SK-N-SH (cell line): Measurements from ENCODE around the gene TM7SF2. TPM values are rescaled to one million over a fixed set of nuclear protein-coding genes. Genes with fewer than 3 reads are reported as not detected.

Source experiments
- CTCF ChIA-PET: fragments of 300-600, 350-600 bp; formaldehyde crosslinking; extraction: SDS; loops from one replicate; lab custom pipeline; 2021; lab: Yijun Ruan, JAX
- POLR2A ChIA-PET: fragments of 350-600 bp; sonication (Branson Sonifier 250); formaldehyde crosslinking; extraction: SDS; loops from one replicate; lab custom pipeline; 2020; ENCODE audit warnings: antibody characterized with exemption, inconsistent platforms; lab: Yijun Ruan, JAX
- DNase-seq: peaks from one replicate; pipeline ENCODE4 v3.0.0; 2012
- H2AFZ ChIP-seq: fragments of 200-600 bp; sonication (generic); 2 replicates; pipeline ENCODE4 v1.8.1; 2016; ENCODE audit warnings: antibody characterized with exemption, mild to moderate bottlenecking, low read depth
- H3F3A ChIP-seq: fragments of 200-600 bp; sonication (generic); replicated peaks from 2 replicates; pipeline ENCODE3; 2016; ENCODE audit warnings: antibody characterized with exemption, mild to moderate bottlenecking; ENCODE audit not compliant: insufficient read depth
- H3K27ac ChIP-seq, 2 experiments: fragments of 200-500 bp in 1 of 2; fragments of 200-600 bp in 1 of 2; sonication (Bioruptor generic) in 1 of 2; sonication (generic), shearing (Covaris generic) in 1 of 2; 2 replicates each; pipeline versions ENCODE4 v1.5.1 to v1.6.1; 2014 to 2016; ENCODE audit warnings: low read depth in 2 of 2, inconsistent platforms in 1 of 2, low read length in 1 of 2, mild to moderate bottlenecking in 1 of 2, mixed read lengths in 1 of 2
- H3K27me3 ChIP-seq: fragments of 200-600 bp; sonication (generic), shearing (Covaris generic); 2 replicates; pipeline ENCODE4 v1.6.1; 2016; ENCODE audit warnings: mixed run types; ENCODE audit not compliant: insufficient read depth
- H3K36me3 ChIP-seq, 2 experiments: fragments of 200-500 bp in 1 of 2; fragments of 200-600 bp in 1 of 2; sonication (Bioruptor generic) in 1 of 2; sonication (generic) in 1 of 2; replicated peaks in 1 of 2; 2 replicates each; pipeline versions ENCODE3 to v1.5.1; 2014 to 2016; ENCODE audit warnings: low read length in 1 of 2, mild to moderate bottlenecking in 1 of 2; ENCODE audit not compliant: insufficient read depth in 2 of 2, control insufficient read depth in 1 of 2
- H3K4me1 ChIP-seq, 2 experiments: fragments of 200-500 bp in 1 of 2; fragments of 200-600 bp in 1 of 2; sonication (Bioruptor generic) in 1 of 2; sonication (generic), shearing (Covaris generic) in 1 of 2; 2 replicates each; pipeline versions ENCODE4 v1.5.1 to v1.6.1; 2014 to 2016; ENCODE audit warnings: low read depth in 1 of 2, low read length in 1 of 2, mixed run types in 1 of 2; ENCODE audit not compliant: insufficient read depth in 2 of 2, control insufficient read depth in 1 of 2
- H3K4me2 ChIP-seq: fragments of 200-600 bp; sonication (generic), shearing (Covaris generic); 2 replicates; pipeline ENCODE4 v1.6.1; 2017; ENCODE audit warnings: mixed run types
- H3K4me3 ChIP-seq, 2 experiments: fragments of 200-500 bp in 1 of 2; fragments of 200-600 bp in 1 of 2; sonication (Bioruptor generic) in 1 of 2; sonication (generic), shearing (Covaris generic) in 1 of 2; 2 replicates each; pipeline versions ENCODE4 v1.5.1 to v1.8.1; 2014 to 2016; ENCODE audit warnings: low read depth in 2 of 2, inconsistent platforms in 1 of 2, low read length in 1 of 2, mild to moderate bottlenecking in 1 of 2, mixed read lengths in 1 of 2, moderate library complexity in 1 of 2
- H3K79me2 ChIP-seq: fragments of 200-600 bp; sonication (generic); 2 replicates; pipeline ENCODE4 v1.8.1; 2017; ENCODE audit warnings: mild to moderate bottlenecking; ENCODE audit not compliant: insufficient read depth
- H3K9ac ChIP-seq: fragments of 200-600 bp; sonication (generic); 2 replicates; pipeline ENCODE4 v1.6.1; 2017; ENCODE audit warnings: mixed run types
- H3K9me2 ChIP-seq: fragments of 200-600 bp; sonication (generic); 2 replicates; pipeline ENCODE4 v1.6.1; 2017; ENCODE audit warnings: mixed run types
- H3K9me3 ChIP-seq: fragments of 200-600 bp; sonication (generic); 2 replicates; pipeline ENCODE4 v1.6.1; 2017; ENCODE audit warnings: mixed run types, mild to moderate bottlenecking, moderate library complexity
- H4K20me1 ChIP-seq: fragments of 200-600 bp; sonication (generic); 2 replicates; pipeline ENCODE4 v1.6.1; 2017; ENCODE audit warnings: mild to moderate bottlenecking, mixed run types; ENCODE audit not compliant: insufficient read depth
- FOXJ3 ChIP-seq: sonication (generic); formaldehyde crosslinking; IDR thresholded peaks from 2 replicates; pipeline ENCODE4 v1.5.1; 2020; ENCODE audit warnings: mild to moderate bottlenecking, missing genetic modification reagents
- FOXM1 ChIP-seq: IDR thresholded peaks from 2 replicates; pipeline ENCODE4 v1.4.0; 2012; ENCODE audit warnings: low read depth, mild to moderate bottlenecking
- GABPA ChIP-seq: IDR thresholded peaks from 2 replicates; pipeline ENCODE4 v1.4.0; 2012; ENCODE audit warnings: low read depth, mild to moderate bottlenecking
- MAX ChIP-seq: IDR thresholded peaks from 2 replicates; pipeline ENCODE4 v1.4.0; 2012; ENCODE audit warnings: low read depth
- MXI1 ChIP-seq: IDR thresholded peaks from 2 replicates; pipeline ENCODE4 v1.6.1; 2012; ENCODE audit warnings: mild to moderate bottlenecking, low read depth, low read length, improper control_type of control experiment
- NRF1 ChIP-seq: IDR thresholded peaks from 2 replicates; pipeline ENCODE4 v1.6.1; 2012; ENCODE audit warnings: low read depth, mild to moderate bottlenecking, low read length
- POLR2AphosphoS5 ChIP-seq: IDR thresholded peaks from 2 replicates; pipeline ENCODE4 v1.6.1; 2012; ENCODE audit warnings: low read depth, low read length
- RAD21 ChIP-seq: IDR thresholded peaks from 2 replicates; pipeline ENCODE4 v1.6.1; 2012; ENCODE audit warnings: mild to moderate bottlenecking, low read length
- RCOR1 ChIP-seq: fragments of 150-350 bp; IDR thresholded peaks from 2 replicates; pipeline ENCODE4 v1.6.1; 2017; ENCODE audit warnings: antibody characterized with exemption, low read length
- SIN3A ChIP-seq: IDR thresholded peaks from 2 replicates; pipeline ENCODE4 v1.6.1; 2012; ENCODE audit warnings: low read depth, mild to moderate bottlenecking, low read length, moderate library complexity, borderline replicate concordance
- TAF1 ChIP-seq: IDR thresholded peaks from 2 replicates; pipeline ENCODE4 v1.6.1; 2012; ENCODE audit warnings: low read depth, mild to moderate bottlenecking, low read length, moderate library complexity, borderline replicate concordance
- TEAD4 ChIP-seq: IDR thresholded peaks from 2 replicates; pipeline ENCODE4 v1.4.0; 2012; ENCODE audit warnings: mild to moderate bottlenecking, borderline replicate concordance; ENCODE audit not compliant: insufficient read depth
- USF1 ChIP-seq: IDR thresholded peaks from 2 replicates; pipeline ENCODE4 v1.4.0; 2012; ENCODE audit warnings: low read depth, borderline replicate concordance
- YY1 ChIP-seq: IDR thresholded peaks from 2 replicates; pipeline ENCODE4 v1.4.0; 2012; ENCODE audit warnings: low read depth, mild to moderate bottlenecking
- ZBTB33 ChIP-seq: IDR thresholded peaks from 2 replicates; pipeline ENCODE4 v1.4.0; 2012; ENCODE audit warnings: low read depth, borderline replicate concordance
- WGBS: methylation state at CpG from one replicate; pipeline ENCODE4 v1.1.6; 2017; ENCODE audit warnings: low lambda C conversion rate; 5-methylcytosine and 5-hydroxymethylcytosine counted together
- polyA plus RNA-seq, 3 experiments: library from polyadenylated mRNA; depleted of rRNA; stranded (reverse); fragments of >200 nt; gene quantifications; 2 replicates each; pipeline ENCODE4 v1.2.3, GENCODE V29; 2012

The TM7SF2 gene
- polyA plus RNA-seq, 1 of the 3 experiments (the other 2 are of a cell fraction): 87.8 TPM

- Histone ChIP-seq H3K27ac (no peak overlapping the region), H3K4me3 (no peak overlapping the region), H3K9me3 (no peaks in the 10 kb centered on the region), H3K4me1 (no peaks in the 10 kb centered on the region), H3K9me2 (no peaks in the 10 kb centered on the region), H3K79me2 (peaks cover 3% of the 10 kb centered on the region; the same call in 1 of the 2 replicates), H3F3A (peaks cover 7% of the 10 kb centered on the region), H3K27me3 (no peaks in the 10 kb centered on the region), H4K20me1 (no peaks in the 10 kb centered on the region; the same call in 1 of the 2 replicates), H3K4me2 (no peak overlapping the region), H2AFZ (no peak overlapping the region), H3K36me3 (no peaks in the 10 kb centered on the region), H3K9ac (no peak overlapping the region)
- WGBS: 79% methylated on average over 1 of the region's 1 CpG
- ChIA-PET CTCF (interaction anchor here (1.3 kb wide), 1 partner anchor 58 kb away, joined by 3 read pairs; the partner anchor contains the start of gene ARL2), POLR2A (no interaction called here)
- TF ChIP-seq RAD21 (no peak), MAX (no peak), POLR2AphosphoS5 (no peak), NRF1 (no peak), RCOR1 (no peak), SIN3A (no peak), TAF1 (no peak), TEAD4 (no peak)
- DNase-seq: no peak
These were observed 39.1 kb upstream of the TM7SF2 start for GRCh38 chr11:65072631-65072966.

- Histone ChIP-seq H2AFZ (no peak overlapping the region), H3K9ac (no peak overlapping the region), H3K36me3 (peaks cover 0 to 10% of the 10 kb centered on the region in 2 experiments), H3K9me2 (no peaks in the 10 kb centered on the region), H4K20me1 (no peaks in the 10 kb centered on the region; the same call in 1 of the 2 replicates), H3K27me3 (no peaks in the 10 kb centered on the region), H3F3A (peaks cover 13% of the 10 kb centered on the region), H3K4me3 (no peak overlapping the region), H3K27ac (no peak overlapping the region), H3K9me3 (no peaks in the 10 kb centered on the region), H3K4me2 (no peak overlapping the region), H3K79me2 (peaks cover 51% of the 10 kb centered on the region), H3K4me1 (no peaks in the 10 kb centered on the region; a peak in 1 of 4 replicates)
- TF ChIP-seq GABPA: no peak
- TF ChIP-seq FOXJ3 (CRISPR knock-in tag): no peak
- no peak for TF ChIP-seq MXI1
- TF ChIP-seq YY1: no peak
- no peak for TF ChIP-seq ZBTB33
- TF ChIP-seq USF1: no peak
- TF ChIP-seq FOXM1: no peak
- ChIA-PET CTCF (interaction anchor here (1.2 to 1.6 kb wide), 4 partner anchors 8 to 233 kb away, joined by 3 to 6 read pairs (median 4); partner anchors contain the start of genes ARL2 and CDC42BPG), POLR2A (no interaction called here)
- DNase-seq: peak; percentile 27
- WGBS: 85% methylated on average over 4 of the region's 4 CpGs
These were observed 34.2 kb upstream of the TM7SF2 start for GRCh38 chr11:65077451-65077850.
